Hindlimb muscle (tissue), 1 donor: ENCODE measurements around the gene LGALS8. TPM values are rescaled to one million over a fixed set of nuclear protein-coding genes. Genes with fewer than 3 reads are reported as not detected.
A peak's percentile ranks its signal among the peaks of the same experiment; 100 is the strongest.

Source experiments
- DNase-seq: peaks from one replicate; pipeline ENCODE4 v3.0.0-alpha.2; 2013
- polyA plus RNA-seq: library from polyadenylated mRNA; unstranded; fragments of 120-200 nt; gene quantifications from one replicate; pipeline ENCODE4 v1.2.1, GENCODE V29; 2013; ENCODE audit not compliant: insufficient read length

Gene LGALS8
- polyA plus RNA-seq, 1 donor = 28.0 TPM

DNA sequence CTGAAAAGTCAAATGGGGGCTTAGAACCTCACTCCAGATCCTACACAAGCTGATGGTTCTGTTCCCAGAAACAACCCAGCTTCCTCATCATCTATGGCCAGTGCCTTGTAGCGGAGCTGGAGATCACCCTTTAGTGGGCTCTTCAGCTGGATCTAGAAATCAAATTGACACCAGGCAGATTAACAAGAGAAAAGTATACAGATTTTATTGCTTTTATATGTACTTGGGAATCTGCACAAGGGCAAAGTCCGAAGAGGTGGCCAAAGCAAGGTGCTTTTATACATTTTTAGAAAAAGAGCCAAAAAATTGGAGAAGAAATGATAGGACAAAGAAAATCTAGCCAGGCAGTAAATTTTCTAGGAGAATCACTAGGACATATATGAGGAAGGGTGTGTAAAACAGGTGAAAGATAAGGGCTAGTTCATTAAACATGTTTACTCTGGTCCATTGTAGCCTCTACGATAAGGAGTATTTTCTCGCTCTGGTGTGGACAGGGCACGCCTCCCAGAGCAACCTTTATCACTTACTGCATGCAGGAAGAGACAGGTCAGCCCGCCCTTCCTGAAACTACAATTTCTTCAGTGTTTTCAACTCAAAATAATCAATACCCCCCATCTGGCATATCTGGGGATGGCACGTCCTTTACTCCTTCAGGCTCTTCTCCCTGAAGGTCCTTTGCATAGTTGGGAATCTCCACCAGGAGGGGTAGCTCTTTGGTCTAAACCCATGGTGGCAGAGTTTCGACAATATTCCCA lies 14.0 kb upstream of the LGALS8 start:
- DNase-seq = no peak

DNA sequence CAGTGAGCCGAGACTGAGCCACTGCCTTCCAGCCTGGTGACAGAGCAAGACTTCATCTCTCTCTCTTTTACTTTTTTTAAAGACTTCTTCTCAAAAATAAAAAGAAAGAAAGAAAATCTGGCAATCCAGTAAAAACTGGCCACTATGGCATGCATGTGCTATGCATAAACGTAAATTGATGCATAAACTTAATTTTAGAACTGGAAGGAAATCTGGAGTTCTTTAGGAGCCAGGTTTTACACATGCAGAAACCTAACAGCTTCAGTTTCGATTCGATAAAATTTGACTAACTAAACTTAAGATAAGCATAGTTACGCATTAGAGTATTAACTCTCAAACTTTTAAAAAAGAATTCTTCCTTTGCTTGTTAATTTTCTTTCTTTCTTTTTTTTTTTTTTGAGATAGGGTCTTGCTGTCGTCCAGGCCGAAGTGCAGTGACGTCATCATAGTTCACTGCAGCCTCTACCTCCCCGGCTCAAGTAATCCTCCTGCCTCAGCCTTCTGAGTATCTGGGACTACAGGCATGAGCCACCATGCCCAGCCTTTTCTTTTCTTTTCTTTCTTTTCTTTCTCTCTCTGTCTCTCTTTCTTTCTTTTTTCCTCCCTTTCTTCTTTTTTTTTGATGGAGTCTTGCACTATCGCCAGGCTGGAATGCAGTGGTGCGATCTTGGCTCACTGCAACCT lies 11.9 kb upstream of the LGALS8 start:
- DNase-seq = no peak

DNA sequence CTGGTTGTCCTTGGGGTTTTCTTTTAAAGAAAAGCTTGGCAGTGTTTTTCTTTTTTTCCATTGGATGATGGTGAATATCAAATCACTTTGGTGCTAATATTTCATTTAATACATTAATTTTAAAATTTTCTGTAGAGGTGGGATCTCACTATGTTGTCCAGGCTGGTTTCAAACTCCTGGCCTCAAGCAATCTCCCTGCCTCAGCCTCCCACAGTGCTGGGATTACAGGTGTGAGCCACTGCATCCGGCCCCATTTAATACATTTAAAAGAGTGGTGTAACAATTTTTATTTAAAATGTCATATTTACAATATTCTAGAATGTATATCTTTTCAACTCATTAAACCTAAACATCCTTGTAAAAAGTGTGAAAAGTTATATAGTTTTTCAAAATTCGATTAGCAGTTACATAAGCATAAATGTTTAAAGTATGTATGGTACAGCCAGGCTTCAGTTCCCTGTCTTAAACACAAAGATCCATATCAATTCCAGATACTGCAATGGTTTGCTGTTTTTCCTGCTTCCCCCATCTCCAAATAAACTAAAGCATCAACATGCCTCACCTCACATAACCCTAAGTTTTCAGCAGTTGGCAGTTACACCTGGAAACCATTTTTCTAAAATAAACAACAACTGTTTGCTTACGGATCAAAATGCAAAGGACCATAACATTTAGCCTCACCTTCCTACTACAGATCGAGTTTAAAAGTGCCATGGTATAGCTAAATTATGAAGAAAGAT lies 8.9 kb upstream of the LGALS8 start:
- no peak for DNase-seq

DNA sequence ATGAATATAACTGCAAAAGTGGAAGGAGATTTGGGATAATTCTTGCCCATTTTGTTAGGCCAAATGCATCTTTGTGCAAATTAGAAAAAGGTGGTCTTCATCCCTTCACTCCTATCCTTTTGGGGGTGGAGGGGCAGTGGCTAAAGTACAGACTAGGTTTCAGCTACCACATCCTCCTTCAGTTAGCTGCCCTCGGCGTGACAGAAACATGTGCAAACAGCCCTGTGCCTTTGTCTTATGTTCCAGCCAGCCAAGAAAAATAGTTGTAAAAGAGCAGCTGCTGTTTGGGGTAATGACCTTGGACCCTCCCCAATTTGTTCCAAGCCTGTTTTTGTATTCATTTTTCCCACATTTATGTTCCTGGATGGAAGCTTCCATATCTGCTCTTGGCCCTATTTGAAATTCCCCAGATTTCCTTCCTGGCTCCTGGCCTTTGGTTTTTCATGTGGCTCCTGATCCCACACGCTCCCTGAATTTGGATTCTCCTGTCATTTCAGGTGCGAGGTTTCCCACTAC lies 8.3 kb upstream of the LGALS8 start:
- no peak for DNase-seq

DNA sequence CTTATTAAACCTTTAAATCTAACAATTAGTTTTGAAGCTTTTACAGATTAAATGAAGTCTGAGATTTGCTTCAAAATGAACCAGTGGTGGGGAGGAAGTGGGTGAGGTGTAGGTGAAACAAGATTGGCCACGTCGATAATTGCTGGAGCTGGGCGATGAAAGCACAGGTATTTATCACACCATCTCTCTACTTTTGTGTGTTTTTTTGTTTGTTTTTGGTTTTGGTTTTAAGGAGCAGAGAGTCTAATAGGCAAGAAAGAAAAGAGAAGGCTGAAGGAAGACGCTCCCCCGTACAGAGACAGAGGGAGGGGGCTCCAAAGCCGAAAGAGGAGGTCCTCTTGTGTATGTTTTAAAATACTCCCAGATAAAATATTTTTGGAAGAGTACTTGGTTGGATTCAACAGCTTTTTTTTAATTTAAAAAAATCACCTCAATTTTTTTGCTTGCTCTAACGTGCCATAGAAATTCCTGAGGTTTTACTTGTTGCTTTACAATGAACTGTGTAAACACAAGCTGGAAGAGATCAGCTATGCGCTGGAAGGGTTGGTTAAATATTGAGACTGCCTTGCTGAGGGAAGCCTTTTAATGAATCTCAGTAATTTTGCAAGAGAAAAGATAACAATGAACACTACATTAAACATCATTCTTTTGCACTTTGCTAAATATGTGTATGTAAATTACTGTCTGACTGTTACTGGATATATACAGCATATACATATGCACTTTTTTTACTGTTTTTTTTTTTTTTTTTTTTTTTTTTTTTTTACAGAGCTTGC lies 6.7 kb upstream of the LGALS8 start:
- no peak for DNase-seq

DNA sequence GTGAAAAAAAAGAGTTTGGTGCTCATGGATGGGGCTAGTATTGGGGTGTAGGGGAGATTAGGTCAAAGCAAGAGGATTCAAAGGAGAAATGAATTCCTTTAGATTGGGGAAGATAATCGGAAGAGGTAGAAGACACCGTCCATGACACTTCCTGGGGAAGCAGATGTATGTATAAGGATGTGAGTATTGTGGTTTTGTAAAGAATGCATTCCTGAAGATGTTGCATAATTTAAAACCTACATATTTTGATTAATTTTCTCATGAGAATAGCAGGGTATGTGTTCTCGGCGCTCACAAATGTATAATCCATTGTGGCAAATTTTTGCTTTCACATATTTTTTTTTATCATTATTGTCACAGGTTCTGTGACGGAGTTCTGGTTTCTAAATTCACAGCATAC lies 5.5 kb upstream of the LGALS8 start:
- no peak for DNase-seq

DNA sequence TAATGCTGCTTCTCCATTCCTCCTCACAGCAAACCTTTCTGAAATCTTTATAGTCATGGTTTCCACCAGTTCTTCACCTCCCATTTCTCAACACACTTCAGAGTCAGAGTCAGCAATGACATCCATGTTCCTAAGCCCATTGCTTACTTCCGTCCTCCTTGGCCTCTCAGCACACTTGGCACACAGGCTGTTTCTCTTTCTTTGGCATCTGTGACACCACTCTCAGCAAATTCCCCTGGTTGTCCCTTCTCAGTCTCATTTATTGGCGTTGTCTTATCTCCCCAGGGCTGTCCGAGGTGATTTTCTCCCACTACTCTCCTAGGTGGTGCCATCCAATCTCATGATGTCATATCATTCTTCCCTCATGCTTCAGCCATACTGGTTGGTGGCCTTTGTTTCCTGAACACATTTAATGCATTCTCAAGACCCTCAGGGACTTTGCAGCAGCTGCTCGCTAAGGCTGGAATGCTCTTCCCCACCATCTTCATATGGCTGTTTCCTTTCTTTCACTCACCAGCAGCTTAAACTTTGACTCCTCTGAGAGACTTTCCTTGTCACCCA lies 3.3 kb upstream of the LGALS8 start:
- DNase-seq = no peak

DNA sequence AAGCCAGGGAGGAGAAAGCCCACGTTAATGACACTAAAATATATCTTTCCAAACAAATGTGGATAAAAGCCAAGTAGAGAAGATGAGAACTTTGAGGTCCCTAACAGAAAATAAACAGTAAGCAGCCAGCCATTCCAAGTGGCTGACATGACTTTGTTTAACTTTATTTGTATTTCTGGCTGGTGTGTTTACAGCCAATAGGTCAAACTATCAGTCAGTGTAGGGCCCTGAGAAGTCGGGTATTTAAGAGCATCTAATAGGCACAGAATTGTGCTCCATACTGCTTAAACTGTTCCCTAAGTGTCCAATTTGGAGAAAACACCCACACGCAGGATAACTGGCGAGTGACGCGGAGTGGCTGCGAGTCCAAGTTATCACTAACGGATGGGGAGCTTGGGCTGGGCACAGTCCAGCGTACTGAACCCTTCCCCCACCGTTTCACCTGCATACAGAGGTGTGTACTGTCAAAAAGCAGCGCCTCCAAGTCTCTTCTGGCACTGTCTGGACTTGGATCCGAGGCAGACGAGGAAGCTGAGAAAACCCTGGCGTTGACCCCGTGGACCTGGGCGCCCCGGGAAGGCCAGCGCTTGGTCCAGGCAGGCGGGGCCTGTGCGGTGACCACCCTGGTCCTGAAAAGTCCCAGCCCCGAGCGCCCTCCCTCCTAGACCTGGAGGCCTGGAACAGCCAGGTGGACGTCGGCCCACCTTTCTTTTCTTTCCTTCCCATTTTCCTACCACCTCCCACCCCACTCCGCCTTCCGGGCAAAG lies 662 bp upstream of the LGALS8 start:
- no peak for DNase-seq

DNA sequence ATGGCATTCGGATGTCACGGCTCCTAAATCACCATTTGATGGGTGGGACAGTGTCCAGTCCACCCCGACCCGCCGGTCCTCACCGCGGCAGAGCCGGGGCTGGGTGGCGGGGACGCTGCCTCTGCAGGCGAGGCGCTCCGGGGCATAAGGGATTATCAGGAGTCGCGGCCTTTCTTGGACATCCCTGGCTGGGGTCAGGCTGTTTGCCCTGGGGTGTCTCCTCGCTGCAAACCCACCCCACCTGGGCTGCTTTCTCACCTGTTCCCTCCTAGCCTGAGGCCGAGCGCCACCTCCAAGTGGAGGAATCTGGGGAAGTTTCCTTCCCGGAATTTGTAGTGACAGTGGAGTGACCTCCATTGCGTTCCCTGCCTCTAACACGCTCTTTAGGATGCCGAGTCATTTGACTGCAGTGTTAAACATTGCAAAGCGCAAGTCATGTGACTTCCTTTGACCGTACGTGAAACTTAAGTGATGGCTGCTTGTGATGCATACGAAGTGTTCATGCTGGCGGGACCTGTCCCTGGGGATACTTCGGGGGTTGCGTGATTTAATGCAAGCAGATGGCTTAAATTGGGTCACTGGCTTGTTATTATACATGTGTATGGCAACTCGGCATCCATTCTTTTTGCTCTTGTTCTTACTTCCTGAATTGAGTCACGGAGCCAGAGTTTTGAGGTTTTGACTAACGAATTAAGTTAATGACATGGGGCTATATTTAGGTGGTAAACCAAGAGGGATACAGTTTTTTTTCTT lies 536 bp downstream of the LGALS8 start:
- DNase-seq = peak; percentile 76

DNA sequence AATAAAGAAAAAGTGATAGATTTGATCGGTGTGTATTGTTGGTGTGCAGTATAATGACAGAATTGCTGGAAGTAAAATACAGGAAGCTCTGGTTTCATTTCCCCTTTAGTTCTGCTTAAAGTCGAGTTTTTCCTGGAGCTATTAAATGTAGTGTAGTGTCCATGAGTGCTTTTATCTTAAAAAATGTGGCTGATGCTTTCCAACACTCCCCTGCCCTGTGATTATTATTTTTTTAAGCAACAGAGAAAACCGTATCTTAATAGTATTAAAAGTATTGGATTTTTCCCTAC lies 1.1 kb downstream of the LGALS8 start:
- DNase-seq = no peak

DNA sequence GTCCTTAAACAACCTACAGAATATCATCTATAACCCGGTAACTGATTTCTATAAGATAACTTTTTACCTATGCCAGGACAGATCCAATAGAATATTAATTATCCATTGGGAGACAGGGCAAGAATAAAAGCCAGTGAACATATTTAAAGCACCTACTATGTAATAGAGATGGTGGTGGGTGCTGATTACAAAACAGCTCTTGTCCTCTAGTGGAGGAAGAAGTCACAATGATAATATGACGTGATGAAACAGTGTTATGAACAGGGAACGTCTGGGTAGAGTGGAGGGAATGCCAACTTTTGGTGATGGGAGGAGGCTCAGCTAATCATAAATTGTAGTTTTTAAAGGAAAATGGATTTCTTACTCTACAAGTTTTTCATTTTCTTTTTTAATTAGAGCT lies 2.3 kb downstream of the LGALS8 start:
- DNase-seq = no peak

DNA sequence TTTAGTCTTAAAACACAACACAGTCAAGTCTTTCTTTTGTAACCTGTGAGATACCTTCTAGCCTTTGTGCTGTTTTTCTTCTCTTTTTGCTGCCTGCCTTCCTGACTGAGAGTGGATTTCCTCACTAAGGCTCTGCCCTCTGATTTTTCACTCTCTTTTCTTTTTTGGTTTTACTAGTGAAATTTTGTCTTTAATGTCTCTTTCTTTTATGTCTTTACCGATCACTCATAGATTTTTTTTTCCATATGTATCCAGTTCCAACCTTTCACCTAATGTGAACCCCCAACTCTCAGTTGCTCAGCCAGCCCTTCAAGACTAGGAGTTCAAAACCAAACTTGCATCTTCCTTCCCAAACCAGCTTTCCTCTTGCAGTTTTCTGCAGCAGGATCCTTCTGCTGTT lies 6.5 kb downstream of the LGALS8 start:
- DNase-seq = no peak

DNA sequence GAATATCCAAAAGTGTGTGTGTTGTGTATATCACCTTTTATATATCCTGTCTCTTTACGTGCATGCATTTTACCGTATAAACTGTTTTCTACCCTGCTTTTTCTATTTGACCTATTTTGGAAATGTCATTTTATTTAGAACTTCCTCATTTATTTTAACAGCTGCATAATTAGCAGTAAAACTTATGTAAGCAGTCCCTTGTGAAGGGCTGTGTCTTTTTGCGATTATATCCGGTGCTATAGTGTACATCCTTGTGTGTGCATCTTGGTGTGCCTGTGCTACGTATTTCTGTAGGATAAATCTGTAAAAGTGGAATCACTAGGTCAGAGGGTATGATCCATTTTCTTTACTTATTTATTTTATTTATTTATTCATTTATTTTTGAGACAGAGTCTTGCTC lies 7.2 kb downstream of the LGALS8 start:
- DNase-seq = no peak

DNA sequence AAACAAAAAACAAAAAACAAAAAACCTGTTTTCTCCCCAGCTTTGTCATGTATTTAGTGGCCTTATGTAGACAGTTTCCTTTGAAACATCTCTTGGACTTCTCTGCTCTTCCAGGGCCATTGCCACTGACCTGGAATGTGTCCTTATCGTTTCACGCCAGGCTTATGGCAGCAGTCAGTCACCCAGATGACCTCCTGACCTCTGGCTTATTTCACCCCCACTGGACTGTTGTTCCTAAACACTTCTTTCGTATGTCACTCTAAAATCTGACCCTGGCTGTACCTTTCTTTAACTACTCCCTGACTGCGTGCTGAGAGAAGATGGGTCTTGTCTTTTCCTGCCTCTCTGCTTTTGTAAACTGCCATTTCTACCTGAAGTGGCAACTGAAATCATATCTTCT lies 9.1 kb downstream of the LGALS8 start:
- no peak for DNase-seq

DNA sequence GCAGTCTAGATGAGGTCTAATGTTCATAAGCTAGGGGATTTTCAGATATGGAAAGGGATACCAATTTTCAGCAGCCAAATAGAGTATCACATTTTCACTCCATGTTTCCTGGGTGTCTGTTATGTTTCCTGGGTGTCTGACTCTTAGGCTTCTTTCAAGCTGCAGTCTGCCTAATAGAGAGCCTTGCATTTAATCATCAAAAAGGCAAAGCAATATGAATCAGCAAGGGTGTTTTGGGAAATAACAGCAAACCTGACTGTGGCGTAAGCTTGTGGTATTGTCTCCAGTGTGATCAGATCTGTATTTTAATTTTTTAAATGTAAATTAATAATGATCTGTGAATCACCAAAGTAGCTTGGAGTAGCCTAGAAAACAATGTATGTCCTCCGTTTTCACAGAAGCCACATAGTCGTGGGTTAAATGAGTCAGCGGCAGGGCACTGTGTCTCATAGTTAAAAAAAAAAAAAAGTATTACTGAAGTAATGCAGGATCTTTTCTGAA lies 10.4 kb downstream of the LGALS8 start:
- DNase-seq = no peak

DNA sequence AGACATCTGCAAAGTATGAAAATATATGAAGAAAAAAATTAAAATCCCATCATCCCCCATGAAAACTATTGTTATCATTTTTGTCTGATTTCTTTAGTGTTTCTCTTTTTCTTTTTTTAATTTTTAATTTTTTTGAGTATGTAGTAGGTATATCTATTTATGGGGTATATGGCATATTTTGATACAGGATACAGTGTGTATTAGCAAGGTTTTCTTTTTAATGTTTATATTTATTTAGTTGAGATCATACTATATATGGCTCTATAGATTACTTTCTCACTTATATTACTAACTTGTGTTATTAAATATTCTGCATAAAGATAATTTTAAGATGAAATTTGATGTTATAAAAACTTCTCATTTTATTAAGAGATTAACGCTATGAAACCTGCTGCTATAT lies 11.4 kb downstream of the LGALS8 start:
- no peak for DNase-seq

DNA sequence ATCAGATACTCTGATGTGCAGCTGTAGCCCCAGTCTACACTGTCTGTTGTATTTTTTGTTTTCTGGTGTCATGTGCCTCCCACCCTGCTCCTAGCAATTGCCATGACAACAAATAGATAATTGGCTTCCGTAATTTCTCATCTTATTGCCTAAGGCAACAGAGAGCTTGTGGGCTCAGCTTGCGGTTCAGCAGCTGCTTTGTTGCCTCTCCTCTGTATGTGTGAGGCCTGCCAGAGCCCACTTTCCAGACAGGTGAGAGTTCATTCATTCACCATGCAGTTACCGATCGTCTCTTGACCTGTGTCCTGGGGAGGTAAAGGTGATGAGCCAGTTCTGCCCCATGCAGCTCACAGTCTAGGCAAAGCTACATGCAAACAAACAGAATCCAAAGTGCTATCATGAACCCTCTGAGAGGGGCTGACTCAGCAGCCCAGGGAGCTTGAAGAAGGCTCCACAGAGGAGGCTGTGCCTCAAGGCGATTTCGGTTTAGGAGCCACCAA lies 11.9 kb downstream of the LGALS8 start:
- DNase-seq = no peak

DNA sequence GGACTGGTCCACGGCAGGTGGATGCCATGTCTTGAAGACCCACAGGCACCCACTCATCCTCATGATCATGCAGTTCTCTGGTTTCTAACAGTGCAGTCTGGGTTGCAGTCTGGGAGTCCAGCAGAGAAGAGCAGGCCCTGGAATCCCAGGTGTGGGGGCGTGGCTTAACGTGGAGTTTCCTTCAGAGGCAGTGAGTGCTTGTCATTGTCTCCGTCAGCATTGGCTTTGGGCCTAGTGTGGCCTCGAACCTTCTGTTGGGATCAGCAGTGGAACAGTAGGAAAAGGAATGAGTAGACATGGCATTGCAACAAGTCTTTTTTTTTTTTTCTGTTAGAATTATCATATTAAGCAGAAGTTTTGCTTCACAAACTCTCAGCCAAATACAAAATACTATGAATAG lies 12.8 kb downstream of the LGALS8 start:
- no peak for DNase-seq

DNA sequence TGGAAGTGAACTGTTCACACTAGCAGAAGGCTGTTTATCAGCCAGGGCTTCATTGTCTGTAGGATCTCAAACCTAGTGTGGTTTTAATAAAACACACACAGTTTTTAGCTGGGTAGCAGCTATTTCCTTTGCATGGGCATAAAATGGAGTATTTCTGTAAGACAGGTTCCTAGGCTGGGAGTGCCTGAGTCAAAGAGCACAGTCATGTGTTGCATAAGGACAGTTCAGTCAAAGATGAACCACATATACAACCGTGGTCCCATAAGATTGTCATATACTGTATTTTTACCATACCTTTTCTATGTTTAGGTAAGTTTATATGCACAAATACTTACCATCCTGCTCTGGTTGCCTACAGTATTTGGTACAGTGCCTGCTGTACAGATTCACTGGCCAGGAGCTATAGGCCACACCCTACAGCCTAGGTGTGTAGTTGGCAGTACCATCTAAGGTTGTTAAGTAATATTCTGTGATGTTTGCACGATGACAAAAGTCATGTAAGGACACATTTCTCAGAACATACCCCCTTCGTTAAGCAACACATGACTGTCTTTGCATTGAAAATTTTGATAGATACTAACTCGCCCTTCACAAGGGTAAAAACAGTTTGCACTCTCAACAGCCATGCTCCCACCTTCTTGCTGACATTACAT lies 17.2 kb downstream of the LGALS8 start:
- no peak for DNase-seq

DNA sequence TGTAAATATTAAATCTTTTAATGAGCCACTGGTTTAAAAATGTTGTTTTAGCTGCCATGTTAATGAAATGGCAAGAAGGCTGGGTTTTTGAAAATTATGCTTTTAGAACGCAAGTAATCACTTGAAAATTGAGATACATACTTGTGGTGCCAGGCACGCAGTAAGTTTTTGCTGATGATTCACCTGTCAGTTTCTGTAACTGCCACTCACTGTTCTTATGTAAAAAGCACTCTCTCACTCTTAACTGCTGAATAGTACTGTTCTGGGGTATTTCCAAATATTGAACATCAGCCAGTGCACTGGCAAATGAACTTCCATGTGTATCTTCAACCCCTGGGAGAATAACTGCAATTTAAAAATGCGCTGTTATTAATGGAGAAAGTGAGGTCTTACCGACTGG lies 17.9 kb downstream of the LGALS8 start:
- no peak for DNase-seq
